K562 (cell line): ENCODE measurements around the gene SMIM36. TPM values are rescaled to one million over a fixed set of nuclear protein-coding genes. Genes with fewer than 3 reads are reported as not detected.

ENCODE experiments used
- MGA ChIP-seq: fragments of 450-650 bp; IDR thresholded peaks from 2 replicates; pipeline ENCODE4 v1.6.1; 2016; ENCODE audit warnings: mild to moderate bottlenecking, moderate library complexity
- VEZF1 ChIP-seq: fragments of 200-800 bp; sonication (Bioruptor generic); IDR thresholded peaks from 2 replicates; pipeline ENCODE4 v1.6.1; 2017; ENCODE audit warnings: missing genetic modification characterization, missing compliant biosample characterization
- polyA plus RNA-seq, 8 experiments: library from polyadenylated mRNA; depleted of rRNA in 4 of 8; stranded (reverse) in 5 of 8; unstranded in 3 of 8; fragments of >200 nt; fragmentation: Nextera tagmentation in 2 of 8; fragmentation: Illumina TruSeq in 1 of 8; extraction: Ambion mirVana in 2 of 8; extraction: Trizol in 1 of 8; gene quantifications; 2 replicates each; pipeline versions ENCODE4 v1.2.1 to v1.2.3, GENCODE V29; 2011 to 2014; ENCODE audit warnings: inconsistent platforms in 1 of 8, missing spikeins in 1 of 8
- total RNA-seq, 7 experiments: library from RNA; depleted of rRNA in 6 of 7; stranded (reverse); fragments of >200 nt in 6 of 7; fragmentation: Illumina TruSeq in 2 of 7; extraction: Trizol in 2 of 7; gene quantifications; 2 replicates each; pipeline versions ENCODE4 v1.2.1 to v1.2.3, GENCODE V29; 2011 to 2021; ENCODE audit warnings: low replicate concordance in 1 of 7
- TF ChIP-seq, protein P1 (sequence below): IDR thresholded peaks from 3 replicates; pipeline ENCODE4 v1.6.1; 2011; ENCODE audit warnings: borderline replicate concordance, mild to moderate bottlenecking, moderate library complexity; ENCODE audit not compliant: insufficient read length; ENCODE audit errors: extremely low read depth

SMIM36 gene
- total and polyA plus RNA-seq, 9 of the 15 experiments (the other 6 are each of a cell fraction or from before 2014, with no cell fraction given): not detected

DNA sequence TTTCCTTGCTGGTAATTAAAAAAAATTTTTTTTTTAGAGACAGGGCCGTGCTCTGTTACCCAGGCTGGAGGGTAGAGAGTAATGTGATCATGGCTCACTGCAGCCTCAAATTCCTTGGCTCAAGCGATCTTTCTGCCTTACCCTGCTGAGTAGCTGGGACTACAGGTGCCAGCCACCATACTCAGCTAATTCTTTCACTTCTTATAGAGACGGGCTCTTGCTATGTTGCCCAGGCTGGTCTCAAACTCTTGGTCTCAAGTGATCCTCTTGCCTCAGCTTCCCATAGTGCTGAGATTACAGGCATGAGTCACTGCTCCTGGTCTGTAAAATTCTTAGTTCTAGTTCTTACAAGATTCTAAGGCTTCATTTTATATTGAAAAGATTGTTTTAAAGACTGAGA is 11.1 kb downstream of the SMIM36 start (continued):
- TF ChIP-seq MGA (no peak), VEZF1 (CRISPR knock-in tag) (no peak)
- TF ChIP-seq, protein P1, sequence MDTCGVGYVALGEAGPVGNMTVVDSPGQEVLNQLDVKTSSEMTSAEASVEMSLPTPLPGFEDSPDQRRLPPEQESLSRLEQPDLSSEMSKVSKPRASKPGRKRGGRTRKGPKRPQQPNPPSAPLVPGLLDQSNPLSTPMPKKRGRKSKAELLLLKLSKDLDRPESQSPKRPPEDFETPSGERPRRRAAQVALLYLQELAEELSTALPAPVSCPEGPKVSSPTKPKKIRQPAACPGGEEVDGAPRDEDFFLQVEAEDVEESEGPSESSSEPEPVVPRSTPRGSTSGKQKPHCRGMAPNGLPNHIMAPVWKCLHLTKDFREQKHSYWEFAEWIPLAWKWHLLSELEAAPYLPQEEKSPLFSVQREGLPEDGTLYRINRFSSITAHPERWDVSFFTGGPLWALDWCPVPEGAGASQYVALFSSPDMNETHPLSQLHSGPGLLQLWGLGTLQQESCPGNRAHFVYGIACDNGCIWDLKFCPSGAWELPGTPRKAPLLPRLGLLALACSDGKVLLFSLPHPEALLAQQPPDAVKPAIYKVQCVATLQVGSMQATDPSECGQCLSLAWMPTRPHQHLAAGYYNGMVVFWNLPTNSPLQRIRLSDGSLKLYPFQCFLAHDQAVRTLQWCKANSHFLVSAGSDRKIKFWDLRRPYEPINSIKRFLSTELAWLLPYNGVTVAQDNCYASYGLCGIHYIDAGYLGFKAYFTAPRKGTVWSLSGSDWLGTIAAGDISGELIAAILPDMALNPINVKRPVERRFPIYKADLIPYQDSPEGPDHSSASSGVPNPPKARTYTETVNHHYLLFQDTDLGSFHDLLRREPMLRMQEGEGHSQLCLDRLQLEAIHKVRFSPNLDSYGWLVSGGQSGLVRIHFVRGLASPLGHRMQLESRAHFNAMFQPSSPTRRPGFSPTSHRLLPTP: no peak
